Osteoblast (primary cell): Measurements from ENCODE around the gene PHOSPHO1. TPM values are rescaled to one million over a fixed set of nuclear protein-coding genes. Genes with fewer than 3 reads are reported as not detected.
"Not testable (repeated sequence)": the region's sequence is repeated elsewhere in the genome, so short reads cannot be mapped to it uniquely, and the experiment has no call there.

Source experiments
- DNase-seq: peaks from one replicate; pipeline ENCODE4 v3.0.0; 2011; ENCODE audit warnings: low spot score, mixed read lengths; ENCODE audit not compliant: insufficient read length; ENCODE audit errors: missing footprints
- H2AFZ ChIP-seq: 2 replicates; pipeline ENCODE4 v1.6.0; 2011; ENCODE audit warnings: mild to moderate bottlenecking, low read length
- H3K27ac ChIP-seq: 2 replicates; pipeline ENCODE4 v1.5.1; 2011; ENCODE audit warnings: mild to moderate bottlenecking, low read depth, low read length, moderate library complexity
- H3K27me3 ChIP-seq: 2 replicates; pipeline ENCODE4 v1.6.0; 2012; ENCODE audit warnings: mild to moderate bottlenecking, control low read depth, inconsistent platforms, low read length, moderate library complexity; ENCODE audit not compliant: insufficient read depth
- H3K36me3 ChIP-seq: 2 replicates; pipeline ENCODE4 v1.5.1; 2011; ENCODE audit warnings: mild to moderate bottlenecking, low read length, control low read depth, moderate library complexity; ENCODE audit not compliant: insufficient read depth
- H3K4me1 ChIP-seq: 2 replicates; pipeline ENCODE4 v1.5.1; 2011; ENCODE audit warnings: mild to moderate bottlenecking, low read length, control low read depth, moderate library complexity; ENCODE audit not compliant: insufficient read depth
- H3K4me2 ChIP-seq: 2 replicates; pipeline ENCODE4 v1.6.0; 2011; ENCODE audit warnings: mild to moderate bottlenecking, low read length; ENCODE audit not compliant: insufficient read depth
- H3K4me3 ChIP-seq: fragments of 200-600 bp; sonication (generic); 3 replicates; pipeline ENCODE4 v1.5.1; 2012; ENCODE audit warnings: mild to moderate bottlenecking, low read length, inconsistent platforms; ENCODE audit not compliant: insufficient read depth
- H3K79me2 ChIP-seq: 2 replicates; pipeline ENCODE4 v1.6.0; 2012; ENCODE audit warnings: mild to moderate bottlenecking, low read length, control low read depth, inconsistent platforms; ENCODE audit not compliant: insufficient read depth
- H3K9me3 ChIP-seq: 2 replicates; pipeline ENCODE4 v1.5.1; 2011; ENCODE audit warnings: low read depth, low read length, control low read depth
- H4K20me1 ChIP-seq: 2 replicates; pipeline ENCODE4 v1.6.0; 2012; ENCODE audit warnings: mild to moderate bottlenecking, low read length, control low read depth; ENCODE audit not compliant: insufficient read depth
- CTCF ChIP-seq: IDR thresholded peaks from 2 replicates; pipeline ENCODE4 v1.5.1; 2011; ENCODE audit warnings: mild to moderate bottlenecking, low read depth, low read length, moderate library complexity; ENCODE audit errors: extremely low read depth
- total RNA-seq: library from RNA; depleted of rRNA; stranded (reverse); fragments of >200 nt; gene quantifications from 2 replicates; pipeline ENCODE4 v1.2.3, GENCODE V29; 2012

Gene PHOSPHO1
- 0.29 and 0.36 TPM in 2 replicates for total RNA-seq

GRCh38 chr17:49230636-49231562 lies at the start of gene PHOSPHO1:
Gene PHOSPHO1, minus strand, starts transcription at chr17:49230787. Its CDS starts 4,096 bp downstream, at chr17:49226691.
- H3K9me3 ChIP-seq: no peaks in the 10 kb centered on the region
- peaks cover 7% of the 10 kb centered on the region for H3K4me1 ChIP-seq
- H2AFZ ChIP-seq: peak within 1 kb of the TSS; percentile 98
- no peaks in the 10 kb centered on the region for H3K79me2 ChIP-seq
- no peaks in the 10 kb centered on the region for H4K20me1 ChIP-seq
- peak within 1 kb of the TSS; percentile 92 for H3K4me2 ChIP-seq
- H3K4me3 ChIP-seq: peak within 1 kb of the TSS; percentile 86
- H3K36me3 ChIP-seq: no peaks in the 10 kb centered on the region
- TF ChIP-seq CTCF: no peak
- DNase-seq: peak; percentile 100
- peak within 1 kb of the TSS; percentile 28 for H3K27ac ChIP-seq
- H3K27me3 ChIP-seq: peaks cover 21% of the 10 kb centered on the region

- Histone ChIP-seq H3K4me3 (no peak overlapping the region), H3K9me3 (no peaks in the 10 kb centered on the region), H3K4me2 (no peak overlapping the region), H3K27me3 (peaks cover 4% of the 10 kb centered on the region), H2AFZ (no peak overlapping the region), H3K36me3 (no peaks in the 10 kb centered on the region), H4K20me1 (no peaks in the 10 kb centered on the region), H3K79me2 (no peaks in the 10 kb centered on the region), H3K4me1 (no peaks in the 10 kb centered on the region), H3K27ac (no peak overlapping the region)
- DNase-seq: no peak
- TF ChIP-seq CTCF: no peak
These were observed 49.5 kb upstream of the PHOSPHO1 start for GRCh38 chr17:49280061-49280460.

- H3K27me3 ChIP-seq, H3K36me3 ChIP-seq, H4K20me1 ChIP-seq, H3K4me2 ChIP-seq, H3K9me3 ChIP-seq, DNase-seq, H3K4me1 ChIP-seq, H2AFZ ChIP-seq, H3K27ac ChIP-seq, H3K79me2 ChIP-seq, H3K4me3 ChIP-seq: not testable (repeated sequence)
These were observed 48.9 kb upstream of the PHOSPHO1 start for GRCh38 chr17:49279263-49280015.

- H3K36me3 ChIP-seq: no peaks in the 10 kb centered on the region
These were observed 47.5 kb upstream of the PHOSPHO1 start for GRCh38 chr17:49278076-49278475.

More at GRCh38 chr17:49278076-49278475, 47.5 kb upstream of the PHOSPHO1 start:
- Histone ChIP-seq H3K4me1 (no peaks in the 10 kb centered on the region), H3K9me3 (no peaks in the 10 kb centered on the region), H3K4me2 (no peak overlapping the region), H3K27me3 (peaks cover 4% of the 10 kb centered on the region), H2AFZ (no peak overlapping the region), H3K4me3 (no peak overlapping the region), H3K79me2 (no peaks in the 10 kb centered on the region), H3K27ac (no peak overlapping the region), H4K20me1 (no peaks in the 10 kb centered on the region)
- DNase-seq: no peak
- TF ChIP-seq CTCF: no peak
